GM19467 (cell line): ENCODE measurements around the gene ALKBH3.

Experiments used
- ATAC-seq: cut with Tn5 transposase; IDR thresholded peaks from one replicate; pipeline ENCODE4 v1.9.1; 2021; ENCODE audit warnings: mild to moderate bottlenecking, moderate library complexity; ENCODE audit not compliant: unreplicated experiment

The ALKBH3 gene

DNA sequence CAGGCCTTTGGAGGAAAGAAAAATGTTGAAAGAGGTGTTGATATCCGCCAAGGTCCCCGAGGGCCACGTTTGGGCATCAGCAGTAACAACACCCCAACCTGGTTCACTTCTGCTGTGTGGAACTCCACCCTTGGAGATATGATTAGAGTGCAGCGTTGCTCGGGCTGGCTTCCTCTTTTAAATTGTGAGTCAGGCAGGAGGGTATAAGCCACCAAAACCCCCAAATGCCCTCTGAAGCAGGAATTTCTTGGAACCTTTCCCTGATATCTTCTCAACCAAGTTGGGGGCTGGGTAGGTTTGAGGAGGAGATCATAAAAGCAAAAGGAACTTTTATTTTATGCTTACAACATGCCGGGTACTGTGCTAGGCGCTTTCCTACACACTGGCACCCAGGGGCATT, 55.4 kb downstream of the ALKBH3 start:
- ATAC-seq = no peak

DNA sequence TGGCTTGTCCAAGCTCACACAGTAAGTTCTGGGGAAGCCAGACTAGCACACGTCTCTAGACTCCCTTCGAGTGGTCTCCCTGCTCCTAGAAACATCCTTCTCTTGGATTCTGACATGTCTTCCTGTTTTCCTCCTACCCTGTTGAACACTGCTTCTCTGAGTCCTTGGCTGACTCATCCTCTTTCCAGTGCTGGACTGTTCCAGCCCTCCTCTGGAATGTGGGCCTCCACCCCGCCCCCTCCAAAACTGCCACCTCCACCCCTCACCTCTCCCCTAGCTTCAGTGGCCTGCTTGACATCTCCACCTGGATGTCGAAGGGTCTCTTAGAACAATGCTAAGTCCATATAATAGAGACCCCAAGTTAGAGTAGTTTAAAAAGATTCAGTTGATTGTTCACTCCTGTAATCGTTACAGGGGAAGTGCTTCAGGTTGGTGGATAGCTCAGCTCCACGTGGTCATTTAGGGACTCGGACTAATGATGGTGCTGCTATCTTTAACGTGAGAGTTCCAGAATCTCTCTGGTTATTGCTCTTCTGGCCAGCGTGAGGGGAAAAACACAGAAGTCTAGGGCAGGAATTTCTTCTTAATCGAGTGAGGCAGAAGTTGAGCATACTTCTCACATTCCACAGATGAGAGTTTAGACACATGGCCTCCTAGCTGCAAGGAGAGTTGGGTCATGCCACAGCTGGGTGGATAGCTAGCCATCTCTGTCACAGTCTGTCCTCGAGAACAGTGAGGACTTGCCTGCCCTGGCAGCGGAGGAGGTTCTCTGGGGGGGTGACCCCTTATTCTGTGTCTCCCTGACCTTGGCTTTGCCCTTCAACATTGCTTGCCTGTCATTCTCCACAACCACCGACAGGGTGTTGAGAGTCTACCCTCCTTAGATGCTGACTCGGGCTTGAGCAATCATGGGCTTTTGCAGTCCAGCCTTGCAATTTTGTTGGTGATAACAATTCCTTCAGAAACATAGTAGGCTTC, 57.1 kb downstream of the ALKBH3 start:
- no peak for ATAC-seq

GRCh38 chr11:43941257-43941994, 60.8 kb downstream of the ALKBH3 start:
- ATAC-seq = no peak

GRCh38 chr11:43942662-43943371, 62.2 kb downstream of the ALKBH3 start:
- no peak for ATAC-seq

DNA sequence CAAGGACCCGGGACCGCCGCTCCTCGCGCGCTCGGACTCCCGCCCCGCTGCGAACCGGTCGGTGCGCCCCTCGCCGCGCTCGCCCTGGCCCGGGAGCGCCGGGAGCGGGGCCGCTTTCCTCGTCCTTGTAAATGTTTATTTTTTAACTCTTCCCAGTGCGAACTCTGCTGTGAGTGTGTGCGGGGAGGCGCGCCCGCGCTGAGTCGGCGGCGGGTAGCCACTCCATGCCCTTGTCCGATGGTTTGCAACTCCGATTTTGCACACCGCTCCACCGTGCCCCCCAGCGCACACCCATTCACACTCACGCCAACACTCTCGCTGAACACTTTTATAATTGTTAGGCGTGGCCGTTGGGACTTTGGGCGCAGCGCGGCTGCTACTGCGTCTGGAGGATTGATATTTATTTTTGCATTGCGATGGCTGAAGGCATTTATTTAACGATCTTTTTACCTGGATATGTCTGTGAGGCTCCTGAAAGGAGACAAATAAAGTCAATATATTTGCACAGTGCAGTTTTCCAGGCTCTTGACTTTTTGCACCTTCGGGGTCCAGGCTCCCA, 62.8 kb downstream of the ALKBH3 start:
- no peak for ATAC-seq

DNA sequence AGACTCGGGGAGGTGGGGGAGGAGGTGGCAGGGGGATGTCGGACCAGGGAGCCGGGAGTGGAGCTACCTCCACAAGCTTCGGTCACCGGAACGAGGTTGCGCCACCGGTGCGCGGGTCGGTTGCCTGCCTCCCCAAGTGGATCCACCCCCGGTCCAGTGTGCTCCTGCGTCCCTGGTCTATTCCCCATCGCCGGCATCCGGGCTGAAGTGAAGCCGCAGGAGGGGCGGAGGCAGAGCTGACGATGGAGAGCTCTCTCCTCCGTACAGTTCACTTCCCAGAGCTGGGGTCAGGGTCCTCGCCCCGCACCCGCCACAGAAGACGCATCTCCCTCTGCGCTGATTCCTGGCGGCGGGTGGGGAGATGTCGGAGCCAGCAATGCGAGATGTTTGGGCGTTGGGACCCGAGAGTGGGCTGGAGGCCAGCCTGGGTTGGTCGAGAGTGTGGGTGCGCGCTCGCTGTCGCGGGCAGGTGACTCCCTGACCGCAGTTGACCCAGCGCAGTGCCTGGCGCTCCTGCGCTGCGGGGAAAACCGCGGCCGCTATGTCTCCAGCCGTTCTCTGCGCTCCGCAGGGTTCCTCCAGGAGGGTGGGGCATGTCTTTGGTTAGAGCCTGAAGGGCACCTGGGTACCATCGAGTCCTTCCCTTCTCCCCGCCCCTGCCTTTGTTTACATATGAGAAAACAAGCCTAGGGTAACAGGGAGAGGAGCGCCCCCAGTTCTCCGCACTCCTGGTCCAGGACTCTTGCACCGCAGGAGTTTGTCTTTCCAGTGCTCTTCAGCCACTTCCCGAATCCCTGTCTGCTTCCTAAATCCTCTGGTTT, 63.5 kb downstream of the ALKBH3 start:
- ATAC-seq = no peak

GRCh38 chr11:43944761-43945311, 64.2 kb downstream of the ALKBH3 start:
- no peak for ATAC-seq

DNA sequence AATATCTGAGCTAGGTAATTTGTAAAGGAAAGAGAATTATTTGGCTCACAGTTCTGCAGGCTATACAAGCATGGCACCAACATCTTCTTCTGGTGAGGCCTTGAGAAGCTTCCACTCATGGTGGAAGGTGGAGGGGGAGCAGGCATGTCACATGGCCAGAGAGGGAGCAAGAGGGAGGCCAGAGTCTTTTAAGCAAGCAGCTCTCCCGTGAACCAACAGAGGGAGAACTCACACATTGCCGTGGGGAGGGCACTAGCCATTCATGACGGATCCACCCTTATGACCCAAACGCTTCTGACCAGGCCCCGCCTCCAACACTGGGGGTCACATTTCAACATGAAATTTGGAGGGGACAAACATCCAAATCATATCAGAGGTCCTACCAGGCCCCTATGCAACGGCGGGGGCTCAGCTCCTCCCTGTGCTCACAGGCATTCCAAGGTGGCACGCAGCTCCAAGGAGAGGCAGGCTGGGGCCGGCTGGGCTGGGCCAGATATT, 66.4 kb downstream of the ALKBH3 start:
- ATAC-seq = no peak

DNA sequence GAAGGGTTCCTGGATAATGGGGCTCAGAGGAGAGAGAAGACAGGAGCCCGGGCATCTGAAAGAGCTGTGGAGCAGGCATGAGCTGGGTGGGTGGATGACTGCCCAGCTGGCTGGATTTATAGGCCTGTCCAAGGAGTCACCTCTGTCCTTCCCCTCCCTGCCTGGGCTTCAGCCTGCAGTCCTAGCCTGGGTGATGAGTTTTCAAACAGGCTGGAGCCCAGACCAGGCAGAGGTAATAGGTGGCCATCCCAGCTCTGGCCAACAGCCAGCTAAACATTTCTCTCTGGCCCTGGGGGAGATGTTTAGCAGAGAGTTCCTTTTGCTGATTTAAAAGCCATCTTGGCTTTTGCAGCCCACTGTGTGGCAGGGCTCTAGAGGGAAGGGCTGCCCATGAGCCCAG, 67.2 kb downstream of the ALKBH3 start:
- no peak for ATAC-seq

- no peak for ATAC-seq
Observed at GRCh38 chr11:43948341-43949225, 68.0 kb downstream of the ALKBH3 start.

- no peak for ATAC-seq
Observed at GRCh38 chr11:43950311-43950855, 69.8 kb downstream of the ALKBH3 start.

- ATAC-seq = no peak
Observed at GRCh38 chr11:43951231-43951630, 70.6 kb downstream of the ALKBH3 start.

- ATAC-seq = no peak
Observed at GRCh38 chr11:43952020-43952400, 71.4 kb downstream of the ALKBH3 start.

DNA sequence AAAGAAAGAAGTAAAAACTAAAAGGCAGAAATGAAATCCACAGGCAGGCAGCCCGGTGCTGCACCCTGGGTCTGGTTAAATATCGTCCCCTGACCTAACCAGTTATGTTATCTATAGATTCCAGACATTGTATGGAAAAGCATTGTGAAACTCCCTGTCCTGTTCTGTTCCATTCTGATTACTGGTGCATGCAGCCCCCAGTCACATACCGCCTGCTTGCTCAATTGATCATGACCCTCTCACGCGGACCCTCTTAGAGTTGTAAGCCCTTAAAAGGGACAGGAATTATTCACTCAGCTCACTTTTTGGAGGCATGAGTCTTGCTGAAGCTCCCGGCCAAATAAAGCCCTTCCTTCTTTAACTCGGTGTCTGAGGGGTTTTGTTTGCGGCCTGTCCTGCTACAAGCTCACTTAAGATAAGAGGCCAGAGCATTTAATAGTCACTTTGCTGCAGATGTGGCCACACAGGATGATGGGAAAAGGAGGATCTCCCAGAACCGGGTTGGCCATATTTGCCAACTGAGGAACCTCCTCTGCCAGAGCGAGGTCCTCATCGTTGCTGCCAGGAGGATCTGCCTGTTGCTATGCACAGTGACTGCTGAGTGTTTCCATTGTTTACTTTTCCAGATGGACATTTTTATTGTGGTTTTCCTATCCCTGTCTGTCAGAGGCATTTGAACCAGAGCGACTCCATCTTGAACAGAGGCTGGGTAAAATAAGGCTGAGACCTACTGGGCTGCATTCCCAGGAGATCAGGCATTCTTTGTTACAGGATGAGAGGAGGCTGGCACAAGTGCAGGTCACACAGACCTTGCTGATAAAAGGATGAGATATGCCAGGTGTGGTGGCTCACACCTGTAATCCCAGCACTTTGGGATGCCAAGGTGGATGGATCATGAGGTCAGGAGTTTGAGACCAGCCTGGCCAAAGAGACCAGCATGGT, 72.0 kb downstream of the ALKBH3 start:
- no peak for ATAC-seq

DNA sequence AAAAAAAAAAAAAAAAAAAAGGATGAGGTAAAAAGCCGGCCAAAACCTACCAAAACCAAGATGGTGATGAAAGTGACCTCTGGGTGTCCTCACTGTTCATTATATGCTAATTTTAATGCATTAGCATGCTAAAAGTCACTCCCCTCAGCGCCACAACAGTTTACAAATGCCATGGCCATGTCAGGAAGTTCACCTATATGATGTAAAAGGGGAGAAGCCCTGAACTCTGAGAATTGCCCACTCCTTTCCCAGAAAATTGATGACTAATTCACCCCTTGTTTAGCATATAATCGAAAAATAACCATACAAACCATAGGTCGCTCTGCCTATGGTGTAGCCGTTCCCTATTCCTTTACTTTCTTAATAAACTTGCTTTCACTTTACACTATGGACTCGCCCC, 72.9 kb downstream of the ALKBH3 start:
- no peak for ATAC-seq

DNA sequence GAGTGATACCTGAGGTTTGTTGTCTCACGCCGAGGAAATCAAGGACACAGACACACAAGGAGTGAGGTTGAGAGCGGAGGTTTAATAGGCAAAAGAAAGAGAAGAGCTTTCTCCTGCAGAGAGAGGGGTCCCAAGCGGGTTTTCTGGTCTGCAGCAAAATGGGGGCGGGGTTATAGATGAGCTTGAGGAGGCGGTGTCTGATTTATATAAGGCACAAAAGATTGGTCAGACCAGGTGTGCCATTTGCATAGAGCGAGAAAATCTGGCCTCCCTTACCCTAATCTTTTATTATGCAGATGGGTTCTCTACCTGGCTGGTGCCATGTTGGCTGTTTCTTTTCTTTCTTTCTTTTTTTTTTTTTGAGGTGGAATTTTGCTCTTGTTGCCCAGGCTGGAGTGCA, 73.6 kb downstream of the ALKBH3 start:
- no peak for ATAC-seq

DNA sequence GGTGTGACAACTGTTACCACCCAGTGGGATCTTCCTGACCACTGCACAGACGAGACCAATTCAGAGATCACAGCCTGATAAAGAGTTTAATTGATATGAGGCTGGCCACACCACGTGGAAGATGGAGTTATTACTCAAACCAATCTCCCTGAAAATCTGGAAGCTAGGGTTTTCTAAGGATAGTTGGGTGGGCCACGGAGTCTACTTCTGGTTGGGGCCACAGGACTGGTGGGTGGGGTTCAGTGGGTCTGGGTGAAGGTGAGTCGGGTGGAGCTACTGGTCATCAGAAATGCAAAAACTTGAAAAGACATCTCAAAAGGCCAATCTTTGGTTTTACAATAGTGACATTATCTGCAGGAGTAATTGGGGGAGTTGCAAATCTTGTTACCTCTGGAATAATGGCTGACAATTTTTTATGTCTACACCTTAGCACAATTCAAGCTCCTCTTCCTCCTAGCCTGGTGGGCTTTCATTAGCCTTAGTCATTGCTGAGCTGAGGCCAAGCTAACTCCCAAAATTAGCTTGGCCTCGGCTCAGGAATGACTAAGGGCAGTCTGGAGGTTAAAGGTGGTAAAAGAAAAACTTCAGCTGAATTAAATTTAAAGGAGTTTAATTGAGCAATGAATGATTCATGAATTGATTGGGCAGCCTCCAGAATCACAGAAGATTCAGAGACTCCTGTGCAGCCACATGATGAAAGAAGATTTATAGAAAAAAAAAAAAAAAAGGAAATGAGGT, 74.9 kb downstream of the ALKBH3 start:
- no peak for ATAC-seq
